K562 (cell line): Measurements from ENCODE around the gene ATP6V0C. TPM values are rescaled to one million over a fixed set of nuclear protein-coding genes. Genes with fewer than 3 reads are reported as not detected.

Experiments
- ATF1 ChIP-seq, 2 experiments: fragments of 450-650 bp in 1 of 2; IDR thresholded peaks; 2 replicates each; pipeline ENCODE4 v1.6.1; 2016; ENCODE audit warnings: missing compliant biosample characterization in 1 of 2, missing genetic modification characterization in 1 of 2
- CGGBP1 ChIP-seq: fragments of 250-450 bp; sonication (Bioruptor Pico); IDR thresholded peaks from 2 replicates; pipeline ENCODE4 v1.9.0; 2021; ENCODE audit warnings: mild to moderate bottlenecking
- CTCF ChIP-seq, 3 experiments: IDR thresholded peaks in 2 of 3; conservative IDR thresholded peaks in 1 of 3; 2 replicates each; pipeline ENCODE4 v1.5.1; 2011 to 2012; ENCODE audit warnings: low read length in 3 of 3, mild to moderate bottlenecking in 3 of 3, control low read depth in 2 of 3, improper control_type of control experiment in 1 of 3, inconsistent platforms in 1 of 3, low read depth in 1 of 3, mixed read lengths in 1 of 3, moderate library complexity in 1 of 3; ENCODE audit not compliant: insufficient read depth in 2 of 3
- DDX20 ChIP-seq: fragments of 450-650 bp; IDR thresholded peaks from 2 replicates; pipeline ENCODE4 v1.6.1; 2016; ENCODE audit warnings: missing genetic modification characterization, low read depth, mild to moderate bottlenecking, missing compliant biosample characterization, moderate library complexity
- ERF ChIP-seq: fragments of 450-650 bp; formaldehyde crosslinking; IDR thresholded peaks from 2 replicates; pipeline ENCODE4 v1.4.0; 2020; ENCODE audit warnings: mild to moderate bottlenecking, mixed read lengths
- ETV5 ChIP-seq: sonication (generic); formaldehyde crosslinking; IDR thresholded peaks from 2 replicates; pipeline ENCODE4 v1.4.0; 2020; ENCODE audit warnings: low read depth, mild to moderate bottlenecking, missing genetic modification reagents
- HINFP ChIP-seq: fragments of 450-650 bp; conservative IDR thresholded peaks from 2 replicates; pipeline ENCODE4 v1.6.1; 2016; ENCODE audit warnings: missing genetic modification characterization, low read depth, mild to moderate bottlenecking, control low read depth, missing compliant biosample characterization
- HSF4 ChIP-seq: fragments of 250-450 bp; sonication (Bioruptor Pico); IDR thresholded peaks from 2 replicates; pipeline ENCODE4 v2.1.2; 2022; ENCODE audit warnings: mild to moderate bottlenecking, moderate library complexity, borderline replicate concordance
- POLR2AphosphoS2 ChIP-seq: IDR thresholded peaks from 2 replicates; pipeline ENCODE4 v1.6.1; 2012; ENCODE audit warnings: low read length, improper control_type of control experiment
- POLR2AphosphoS5 ChIP-seq: IDR thresholded peaks from 2 replicates; pipeline ENCODE4 v1.6.1; 2011; ENCODE audit warnings: mild to moderate bottlenecking, low read depth, low read length, moderate library complexity; ENCODE audit not compliant: control insufficient read depth, insufficient read depth
- PRDM10 ChIP-seq: fragments of 450-650 bp; IDR thresholded peaks from 2 replicates; pipeline ENCODE4 v1.6.1; 2018; ENCODE audit not compliant: partially characterized antibody
- SIN3B ChIP-seq: fragments of 450-650 bp; IDR thresholded peaks from 2 replicates; pipeline ENCODE4 v1.6.1; 2017; ENCODE audit warnings: low read depth, mild to moderate bottlenecking, moderate library complexity
- SMARCA5 ChIP-seq: fragments of 450-650 bp; IDR thresholded peaks from 2 replicates; pipeline ENCODE4 v1.6.1; 2016
- TGIF2 ChIP-seq: sonication (generic); formaldehyde crosslinking; IDR thresholded peaks from 2 replicates; pipeline ENCODE4 v1.8.1; 2022; ENCODE audit warnings: mild to moderate bottlenecking, missing genetic modification reagents, moderate library complexity
- WHSC1 ChIP-seq: IDR thresholded peaks from one replicate; pipeline ENCODE4 v1.6.1; 2012; ENCODE audit warnings: low read length, control low read depth, inconsistent platforms
- ZBTB8A ChIP-seq: fragments of 450-650 bp; IDR thresholded peaks from 2 replicates; pipeline ENCODE4 v1.6.1; 2018; ENCODE audit warnings: mild to moderate bottlenecking, moderate library complexity; ENCODE audit not compliant: partially characterized antibody
- ZFP91 ChIP-seq: sonication (generic); formaldehyde crosslinking; IDR thresholded peaks from 2 replicates; pipeline ENCODE4 v1.8.0; 2022; ENCODE audit warnings: mild to moderate bottlenecking, missing genetic modification reagents
- ZNF232 ChIP-seq: sonication (generic); formaldehyde crosslinking; IDR thresholded peaks from 2 replicates; pipeline ENCODE4 v1.8.0; 2022; ENCODE audit warnings: mild to moderate bottlenecking, missing genetic modification reagents
- polyA plus RNA-seq, 8 experiments: library from polyadenylated mRNA; depleted of rRNA in 4 of 8; stranded (reverse) in 5 of 8; unstranded in 3 of 8; fragments of >200 nt; fragmentation: Nextera tagmentation in 2 of 8; fragmentation: Illumina TruSeq in 1 of 8; extraction: Ambion mirVana in 2 of 8; extraction: Trizol in 1 of 8; gene quantifications; 2 replicates each; pipeline versions ENCODE4 v1.2.1 to v1.2.3, GENCODE V29; 2011 to 2014; ENCODE audit warnings: inconsistent platforms in 1 of 8, missing spikeins in 1 of 8
- total RNA-seq, 7 experiments: library from RNA; depleted of rRNA in 6 of 7; stranded (reverse); fragments of >200 nt in 6 of 7; fragmentation: Illumina TruSeq in 2 of 7; extraction: Trizol in 2 of 7; gene quantifications; 2 replicates each; pipeline versions ENCODE4 v1.2.1 to v1.2.3, GENCODE V29; 2011 to 2021; ENCODE audit warnings: low replicate concordance in 1 of 7

The ATP6V0C gene
- total and polyA plus RNA-seq, 9 of the 15 experiments (the other 6 are each of a cell fraction or from before 2014, with no cell fraction given), result 2.9 to 228 (median 22.7) TPM

GRCh38 chr16:2484898-2485508 is 28.7 kb upstream of the ATP6V0C start (continued):
- no peak for TF ChIP-seq HINFP (tag)
- 0 out of 2 replicates have a peak, but pooled peaks have one; percentile 50 for TF ChIP-seq ETV5 (CRISPR knock-in tag)
- no peak for TF ChIP-seq ERF (CRISPR knock-in tag)
- TF ChIP-seq SMARCA5, result no peak
- no peak for TF ChIP-seq DDX20 (tag)
- no peak for TF ChIP-seq CTCF (IDR thresholded peaks at IDR 0.05 in 2 of 3, conservative IDR thresholded peaks at IDR 0.05 in 1 of 3; ENCODE audit: insufficient read depth in 2 of 3, low read depth in 1 of 3, low read length in 3 of 3)
- no peak for TF ChIP-seq ATF1 (CRISPR knock-in tag; IDR thresholded peaks at IDR 0.05)
- TF ChIP-seq ATF1 (tag; IDR thresholded peaks at IDR 0.05), result no peak
- TF ChIP-seq TGIF2 (CRISPR knock-in tag), result no peak
- no peak for TF ChIP-seq WHSC1
- TF ChIP-seq HSF4 (CRISPR knock-in tag), result no peak
- TF ChIP-seq PRDM10, result no peak
- TF ChIP-seq SIN3B, result no peak
- TF ChIP-seq POLR2AphosphoS2, result no peak
- no peak for TF ChIP-seq POLR2AphosphoS5
- TF ChIP-seq ZNF232 (CRISPR knock-in tag), result no peak
- no peak for TF ChIP-seq ZFP91 (CRISPR knock-in tag)
- no peak for TF ChIP-seq CGGBP1 (CRISPR knock-in tag)
- TF ChIP-seq ZBTB8A, result no peak
